ENCODE data around the gene MAL.

- TF ChIP-seq, protein P1, sequence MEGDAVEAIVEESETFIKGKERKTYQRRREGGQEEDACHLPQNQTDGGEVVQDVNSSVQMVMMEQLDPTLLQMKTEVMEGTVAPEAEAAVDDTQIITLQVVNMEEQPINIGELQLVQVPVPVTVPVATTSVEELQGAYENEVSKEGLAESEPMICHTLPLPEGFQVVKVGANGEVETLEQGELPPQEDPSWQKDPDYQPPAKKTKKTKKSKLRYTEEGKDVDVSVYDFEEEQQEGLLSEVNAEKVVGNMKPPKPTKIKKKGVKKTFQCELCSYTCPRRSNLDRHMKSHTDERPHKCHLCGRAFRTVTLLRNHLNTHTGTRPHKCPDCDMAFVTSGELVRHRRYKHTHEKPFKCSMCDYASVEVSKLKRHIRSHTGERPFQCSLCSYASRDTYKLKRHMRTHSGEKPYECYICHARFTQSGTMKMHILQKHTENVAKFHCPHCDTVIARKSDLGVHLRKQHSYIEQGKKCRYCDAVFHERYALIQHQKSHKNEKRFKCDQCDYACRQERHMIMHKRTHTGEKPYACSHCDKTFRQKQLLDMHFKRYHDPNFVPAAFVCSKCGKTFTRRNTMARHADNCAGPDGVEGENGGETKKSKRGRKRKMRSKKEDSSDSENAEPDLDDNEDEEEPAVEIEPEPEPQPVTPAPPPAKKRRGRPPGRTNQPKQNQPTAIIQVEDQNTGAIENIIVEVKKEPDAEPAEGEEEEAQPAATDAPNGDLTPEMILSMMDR (IDR thresholded peaks at IDR 0.05): no peak
- TF ChIP-seq POLR2AphosphoS5 (IDR thresholded peaks at IDR 0.05): no peak
These were observed 38.2 kb upstream of the MAL start for GRCh38 chr2:94987074-94988020.

Measured in prostate gland (tissue), 2 donors.